H1 (cell line): Measurements from ENCODE around the gene GBF1. TPM values are rescaled to one million over a fixed set of nuclear protein-coding genes. Genes with fewer than 3 reads are reported as not detected.

ENCODE experiments used
- KDM1A ChIP-seq: fragments of 200-600, 300-600 bp; sonication (generic); IDR thresholded peaks from 2 replicates; pipeline ENCODE4 v1.7.1; 2016; ENCODE audit warnings: mild to moderate bottlenecking, low read length, borderline replicate concordance
- SP4 ChIP-seq: IDR thresholded peaks from 2 replicates; pipeline ENCODE4 v1.6.1; 2012; ENCODE audit warnings: low read length, inconsistent platforms
- TAF1 ChIP-seq: IDR thresholded peaks from 2 replicates; pipeline ENCODE4 v1.6.1; 2011; ENCODE audit warnings: mild to moderate bottlenecking, low read depth, low read length
- polyA plus RNA-seq, 7 experiments: library from polyadenylated mRNA; depleted of rRNA in 3 of 7; stranded (reverse) in 5 of 7; unstranded in 2 of 7; fragments of >200 nt in 5 of 7; fragments of 200-250 nt in 2 of 7; gene quantifications; 1 replicate in 5 of 7; 2 replicates in 1 of 7; 4 replicates in 1 of 7; pipeline versions ENCODE4 v1.2.1 to v1.2.3, GENCODE V29; 2011 to 2013; ENCODE audit warnings: missing spikeins in 2 of 7, mixed read lengths in 2 of 7
- total RNA-seq: library from RNA; stranded (reverse); fragmentation: NEBNext Ultra II Directional; extraction: Animal tissue kit (Norgen Biotek cat#: 25700); gene quantifications from 2 replicates; pipeline ENCODE4 v1.2.1, GENCODE V29; 2021
- TF ChIP-seq, protein P1 (sequence below): fragments of 300-600 bp; sonication (generic); IDR thresholded peaks from 2 replicates; pipeline ENCODE4 v1.7.1; 2012; ENCODE audit warnings: low read length, moderate library complexity, mild to moderate bottlenecking, inconsistent platforms; ENCODE audit not compliant: insufficient replicate concordance

Gene GBF1
- total and polyA plus RNA-seq, 2 of the 8 experiments (the other 6 are each of a cell fraction or from before 2014, with no cell fraction given): 11.0 to 25.5 TPM

DNA sequence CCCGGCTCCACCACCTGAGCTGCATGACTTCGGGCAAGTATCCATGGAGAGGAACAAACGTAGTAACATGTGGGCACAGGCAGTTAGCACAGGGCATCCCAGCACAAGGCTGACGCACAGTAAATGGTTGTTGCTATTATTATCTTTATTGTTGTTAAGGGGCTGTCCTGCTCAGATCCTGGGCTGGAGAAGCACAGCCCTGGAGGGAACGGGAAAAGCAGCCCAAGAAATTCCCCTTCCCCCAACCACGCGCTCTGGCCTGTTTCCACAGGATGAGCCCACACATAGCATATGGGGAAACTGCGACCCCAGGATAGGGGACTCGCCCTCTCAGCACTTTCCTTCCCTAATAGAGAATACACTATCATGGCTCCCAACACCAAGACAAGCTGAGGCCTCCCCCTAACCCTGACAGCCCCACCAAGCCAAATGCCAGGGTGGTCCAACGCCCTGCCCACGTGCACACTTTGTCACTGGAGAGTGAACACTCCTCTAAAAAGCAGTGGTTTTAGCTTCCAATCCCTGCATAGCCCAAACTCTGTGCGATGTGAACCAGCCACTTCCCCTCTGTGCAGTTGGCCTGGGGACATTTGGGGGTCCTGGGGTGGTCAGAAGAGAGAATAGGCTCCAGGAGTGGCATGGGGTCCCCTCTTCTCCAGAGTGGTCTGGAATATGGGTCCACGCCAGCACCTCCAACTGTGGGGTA, 162.2 kb downstream of the GBF1 start (continued):
- TF ChIP-seq, protein P1, sequence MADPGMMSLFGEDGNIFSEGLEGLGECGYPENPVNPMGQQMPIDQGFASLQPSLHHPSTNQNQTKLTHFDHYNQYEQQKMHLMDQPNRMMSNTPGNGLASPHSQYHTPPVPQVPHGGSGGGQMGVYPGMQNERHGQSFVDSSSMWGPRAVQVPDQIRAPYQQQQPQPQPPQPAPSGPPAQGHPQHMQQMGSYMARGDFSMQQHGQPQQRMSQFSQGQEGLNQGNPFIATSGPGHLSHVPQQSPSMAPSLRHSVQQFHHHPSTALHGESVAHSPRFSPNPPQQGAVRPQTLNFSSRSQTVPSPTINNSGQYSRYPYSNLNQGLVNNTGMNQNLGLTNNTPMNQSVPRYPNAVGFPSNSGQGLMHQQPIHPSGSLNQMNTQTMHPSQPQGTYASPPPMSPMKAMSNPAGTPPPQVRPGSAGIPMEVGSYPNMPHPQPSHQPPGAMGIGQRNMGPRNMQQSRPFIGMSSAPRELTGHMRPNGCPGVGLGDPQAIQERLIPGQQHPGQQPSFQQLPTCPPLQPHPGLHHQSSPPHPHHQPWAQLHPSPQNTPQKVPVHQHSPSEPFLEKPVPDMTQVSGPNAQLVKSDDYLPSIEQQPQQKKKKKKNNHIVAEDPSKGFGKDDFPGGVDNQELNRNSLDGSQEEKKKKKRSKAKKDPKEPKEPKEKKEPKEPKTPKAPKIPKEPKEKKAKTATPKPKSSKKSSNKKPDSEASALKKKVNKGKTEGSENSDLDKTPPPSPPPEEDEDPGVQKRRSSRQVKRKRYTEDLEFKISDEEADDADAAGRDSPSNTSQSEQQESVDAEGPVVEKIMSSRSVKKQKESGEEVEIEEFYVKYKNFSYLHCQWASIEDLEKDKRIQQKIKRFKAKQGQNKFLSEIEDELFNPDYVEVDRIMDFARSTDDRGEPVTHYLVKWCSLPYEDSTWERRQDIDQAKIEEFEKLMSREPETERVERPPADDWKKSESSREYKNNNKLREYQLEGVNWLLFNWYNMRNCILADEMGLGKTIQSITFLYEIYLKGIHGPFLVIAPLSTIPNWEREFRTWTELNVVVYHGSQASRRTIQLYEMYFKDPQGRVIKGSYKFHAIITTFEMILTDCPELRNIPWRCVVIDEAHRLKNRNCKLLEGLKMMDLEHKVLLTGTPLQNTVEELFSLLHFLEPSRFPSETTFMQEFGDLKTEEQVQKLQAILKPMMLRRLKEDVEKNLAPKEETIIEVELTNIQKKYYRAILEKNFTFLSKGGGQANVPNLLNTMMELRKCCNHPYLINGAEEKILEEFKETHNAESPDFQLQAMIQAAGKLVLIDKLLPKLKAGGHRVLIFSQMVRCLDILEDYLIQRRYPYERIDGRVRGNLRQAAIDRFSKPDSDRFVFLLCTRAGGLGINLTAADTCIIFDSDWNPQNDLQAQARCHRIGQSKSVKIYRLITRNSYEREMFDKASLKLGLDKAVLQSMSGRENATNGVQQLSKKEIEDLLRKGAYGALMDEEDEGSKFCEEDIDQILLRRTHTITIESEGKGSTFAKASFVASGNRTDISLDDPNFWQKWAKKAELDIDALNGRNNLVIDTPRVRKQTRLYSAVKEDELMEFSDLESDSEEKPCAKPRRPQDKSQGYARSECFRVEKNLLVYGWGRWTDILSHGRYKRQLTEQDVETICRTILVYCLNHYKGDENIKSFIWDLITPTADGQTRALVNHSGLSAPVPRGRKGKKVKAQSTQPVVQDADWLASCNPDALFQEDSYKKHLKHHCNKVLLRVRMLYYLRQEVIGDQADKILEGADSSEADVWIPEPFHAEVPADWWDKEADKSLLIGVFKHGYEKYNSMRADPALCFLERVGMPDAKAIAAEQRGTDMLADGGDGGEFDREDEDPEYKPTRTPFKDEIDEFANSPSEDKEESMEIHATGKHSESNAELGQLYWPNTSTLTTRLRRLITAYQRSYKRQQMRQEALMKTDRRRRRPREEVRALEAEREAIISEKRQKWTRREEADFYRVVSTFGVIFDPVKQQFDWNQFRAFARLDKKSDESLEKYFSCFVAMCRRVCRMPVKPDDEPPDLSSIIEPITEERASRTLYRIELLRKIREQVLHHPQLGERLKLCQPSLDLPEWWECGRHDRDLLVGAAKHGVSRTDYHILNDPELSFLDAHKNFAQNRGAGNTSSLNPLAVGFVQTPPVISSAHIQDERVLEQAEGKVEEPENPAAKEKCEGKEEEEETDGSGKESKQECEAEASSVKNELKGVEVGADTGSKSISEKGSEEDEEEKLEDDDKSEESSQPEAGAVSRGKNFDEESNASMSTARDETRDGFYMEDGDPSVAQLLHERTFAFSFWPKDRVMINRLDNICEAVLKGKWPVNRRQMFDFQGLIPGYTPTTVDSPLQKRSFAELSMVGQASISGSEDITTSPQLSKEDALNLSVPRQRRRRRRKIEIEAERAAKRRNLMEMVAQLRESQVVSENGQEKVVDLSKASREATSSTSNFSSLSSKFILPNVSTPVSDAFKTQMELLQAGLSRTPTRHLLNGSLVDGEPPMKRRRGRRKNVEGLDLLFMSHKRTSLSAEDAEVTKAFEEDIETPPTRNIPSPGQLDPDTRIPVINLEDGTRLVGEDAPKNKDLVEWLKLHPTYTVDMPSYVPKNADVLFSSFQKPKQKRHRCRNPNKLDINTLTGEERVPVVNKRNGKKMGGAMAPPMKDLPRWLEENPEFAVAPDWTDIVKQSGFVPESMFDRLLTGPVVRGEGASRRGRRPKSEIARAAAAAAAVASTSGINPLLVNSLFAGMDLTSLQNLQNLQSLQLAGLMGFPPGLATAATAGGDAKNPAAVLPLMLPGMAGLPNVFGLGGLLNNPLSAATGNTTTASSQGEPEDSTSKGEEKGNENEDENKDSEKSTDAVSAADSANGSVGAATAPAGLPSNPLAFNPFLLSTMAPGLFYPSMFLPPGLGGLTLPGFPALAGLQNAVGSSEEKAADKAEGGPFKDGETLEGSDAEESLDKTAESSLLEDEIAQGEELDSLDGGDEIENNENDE: no peak
- TF ChIP-seq KDM1A: no peak
- no peak for TF ChIP-seq SP4
- TF ChIP-seq TAF1: no peak
- TF ChIP-seq, all 59 proteins: peak for 0
